ENCODE data around the gene PATE3. TPM values are rescaled to one million over a fixed set of nuclear protein-coding genes. Genes with fewer than 3 reads are reported as not detected.

The PATE3 gene
- polyA plus RNA-seq, 1 donor (not counting 4 experiments of a cell fraction or from before 2014, with no cell fraction given) = not detected

- Histone ChIP-seq H3K27ac (ENCODE audit: control insufficient read depth, insufficient read depth, low read length) (no peak overlapping the region), H2AFZ (ENCODE audit: control insufficient read depth, low read length) (no peak overlapping the region), H3K27me3 (ENCODE audit: control insufficient read depth, extremely low read depth, insufficient read depth, low read length) (no peaks in the 10 kb centered on the region), H3K36me3 (ENCODE audit: control insufficient read depth in 2 of 2, extremely low read depth in 1 of 2, insufficient read depth in 2 of 2, low read length in 2 of 2) (no peaks in the 10 kb centered on the region), H4K20me1 (ENCODE audit: control insufficient read depth, extremely low read depth, insufficient read depth, low read length) (no peaks in the 10 kb centered on the region), H3K4me1 (ENCODE audit: control insufficient read depth, extremely low read depth, insufficient read depth, low read length) (no peaks in the 10 kb centered on the region), H3K4me3 (ENCODE audit: control insufficient read depth in 2 of 3, extremely low read depth in 1 of 3, insufficient read depth in 2 of 3, low read depth in 1 of 3, low read length in 3 of 3) (no peak overlapping the region), H3K9me3 (ENCODE audit: control insufficient read depth, low read depth, low read length) (no peaks in the 10 kb centered on the region), H3K9me1 (ENCODE audit: control insufficient read depth, extremely low read depth, insufficient read depth, low read length) (no peaks in the 10 kb centered on the region), H3K9ac (ENCODE audit: control insufficient read depth, extremely low read depth, insufficient read depth, low read length) (no peak overlapping the region), H3K79me2 (ENCODE audit: control insufficient read depth, insufficient read depth, low read length) (no peaks in the 10 kb centered on the region), H3K4me2 (ENCODE audit: control insufficient read depth, extremely low read depth, insufficient read depth, low read depth, low read length) (no peak overlapping the region)
- TF ChIP-seq EZH2 (IDR thresholded peaks at IDR 0.05; ENCODE audit: low read length) = no peak
- TF ChIP-seq, protein P1, sequence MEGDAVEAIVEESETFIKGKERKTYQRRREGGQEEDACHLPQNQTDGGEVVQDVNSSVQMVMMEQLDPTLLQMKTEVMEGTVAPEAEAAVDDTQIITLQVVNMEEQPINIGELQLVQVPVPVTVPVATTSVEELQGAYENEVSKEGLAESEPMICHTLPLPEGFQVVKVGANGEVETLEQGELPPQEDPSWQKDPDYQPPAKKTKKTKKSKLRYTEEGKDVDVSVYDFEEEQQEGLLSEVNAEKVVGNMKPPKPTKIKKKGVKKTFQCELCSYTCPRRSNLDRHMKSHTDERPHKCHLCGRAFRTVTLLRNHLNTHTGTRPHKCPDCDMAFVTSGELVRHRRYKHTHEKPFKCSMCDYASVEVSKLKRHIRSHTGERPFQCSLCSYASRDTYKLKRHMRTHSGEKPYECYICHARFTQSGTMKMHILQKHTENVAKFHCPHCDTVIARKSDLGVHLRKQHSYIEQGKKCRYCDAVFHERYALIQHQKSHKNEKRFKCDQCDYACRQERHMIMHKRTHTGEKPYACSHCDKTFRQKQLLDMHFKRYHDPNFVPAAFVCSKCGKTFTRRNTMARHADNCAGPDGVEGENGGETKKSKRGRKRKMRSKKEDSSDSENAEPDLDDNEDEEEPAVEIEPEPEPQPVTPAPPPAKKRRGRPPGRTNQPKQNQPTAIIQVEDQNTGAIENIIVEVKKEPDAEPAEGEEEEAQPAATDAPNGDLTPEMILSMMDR (optimal IDR thresholded peaks at IDR 0.05 in 1 of 3, IDR thresholded peaks at IDR 0.05 in 1 of 3, conservative IDR thresholded peaks at IDR 0.05 in 1 of 3; ENCODE audit: extremely low read depth in 1 of 3, insufficient read depth in 2 of 3, low read length in 3 of 3) = no peak
- FAIRE-seq = no peak
- dilution Hi-C loops (cut with MboI; ENCODE audit: extremely low pct_ligation_motif_present, low sequenced_read_pairs) = no loop called here
- no peak for DNase-seq (ENCODE audit: low read depth, low spot score)
Measured at GRCh38 chr11:125762445-125762844, 25.5 kb upstream of the PATE3 start.

GRCh38 chr11:125763483-125763882, 24.4 kb upstream of the PATE3 start:
- FAIRE-seq (no peak), DNase-seq (ENCODE audit: low read depth, low spot score) (no peak)
- no peaks in the 10 kb centered on the region for H4K20me1 ChIP-seq (ENCODE audit: control insufficient read depth, extremely low read depth, insufficient read depth, low read length)
- H3K9me1 ChIP-seq (ENCODE audit: control insufficient read depth, extremely low read depth, insufficient read depth, low read length) = no peaks in the 10 kb centered on the region
- no peak overlapping the region for H3K27ac ChIP-seq (ENCODE audit: control insufficient read depth, insufficient read depth, low read length)
- no peak overlapping the region for H3K9ac ChIP-seq (ENCODE audit: control insufficient read depth, extremely low read depth, insufficient read depth, low read length)
- no peaks in the 10 kb centered on the region for H3K79me2 ChIP-seq (ENCODE audit: control insufficient read depth, insufficient read depth, low read length)
- H3K27me3 ChIP-seq (ENCODE audit: control insufficient read depth, extremely low read depth, insufficient read depth, low read length) = no peaks in the 10 kb centered on the region
- dilution Hi-C loops (cut with MboI; ENCODE audit: extremely low pct_ligation_motif_present, low sequenced_read_pairs) = no loop called here
- H3K4me1 ChIP-seq (ENCODE audit: control insufficient read depth, extremely low read depth, insufficient read depth, low read length) = no peaks in the 10 kb centered on the region
- no peak overlapping the region for H3K4me3 ChIP-seq (ENCODE audit: control insufficient read depth in 2 of 3, extremely low read depth in 1 of 3, insufficient read depth in 2 of 3, low read depth in 1 of 3, low read length in 3 of 3)
- no peak for TF ChIP-seq EZH2 (IDR thresholded peaks at IDR 0.05; ENCODE audit: low read length)
- TF ChIP-seq, protein P1 (optimal IDR thresholded peaks at IDR 0.05 in 1 of 3, IDR thresholded peaks at IDR 0.05 in 1 of 3, conservative IDR thresholded peaks at IDR 0.05 in 1 of 3; ENCODE audit: extremely low read depth in 1 of 3, insufficient read depth in 2 of 3, low read length in 3 of 3) = no peak
- no peak overlapping the region for H3K4me2 ChIP-seq (ENCODE audit: control insufficient read depth, extremely low read depth, insufficient read depth, low read depth, low read length)
- H3K36me3 ChIP-seq (ENCODE audit: control insufficient read depth in 2 of 2, extremely low read depth in 1 of 2, insufficient read depth in 2 of 2, low read length in 2 of 2) = no peaks in the 10 kb centered on the region
- H2AFZ ChIP-seq (ENCODE audit: control insufficient read depth, low read length) = no peak overlapping the region
- no peaks in the 10 kb centered on the region for H3K9me3 ChIP-seq (ENCODE audit: control insufficient read depth, low read depth, low read length)

Measured in keratinocyte (primary cell).